NCI-H446 (cell line): Measurements from ENCODE around the gene RUFY4.
"Not testable (repeated sequence)": the region's sequence is repeated elsewhere in the genome, so short reads cannot be mapped to it uniquely, and the experiment has no call there.

Source experiments
- DNase-seq, 2 experiments: peaks; one replicate each; lab custom pipeline; 2025; lab: John Stamatoyannopoulos, UW

The RUFY4 gene

DNA sequence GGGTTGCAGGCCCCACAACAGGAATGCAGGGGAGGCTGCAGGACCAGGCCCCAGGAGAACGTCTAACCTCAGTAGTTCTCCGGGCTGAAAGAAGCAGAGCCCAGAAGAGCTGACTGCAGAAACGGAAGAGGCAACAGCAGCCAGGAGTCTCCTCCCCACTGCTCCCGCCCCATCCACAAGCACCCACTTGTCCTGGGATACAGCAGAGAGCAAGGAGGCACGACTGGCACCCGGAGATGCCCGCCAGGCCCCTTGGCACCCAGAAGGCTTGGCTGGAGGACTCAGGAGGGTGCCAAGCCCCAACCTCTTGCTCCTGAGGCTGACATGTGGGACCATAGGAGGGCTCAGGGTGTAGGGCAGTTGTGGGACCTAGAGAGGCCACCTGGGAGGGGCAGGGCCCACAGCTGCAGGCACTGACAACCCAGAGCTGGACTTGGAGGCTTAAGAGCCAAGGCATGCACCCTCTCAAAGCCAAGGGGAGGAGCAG, 37.2 kb upstream of the RUFY4 start:
- DNase-seq: no peak

DNA sequence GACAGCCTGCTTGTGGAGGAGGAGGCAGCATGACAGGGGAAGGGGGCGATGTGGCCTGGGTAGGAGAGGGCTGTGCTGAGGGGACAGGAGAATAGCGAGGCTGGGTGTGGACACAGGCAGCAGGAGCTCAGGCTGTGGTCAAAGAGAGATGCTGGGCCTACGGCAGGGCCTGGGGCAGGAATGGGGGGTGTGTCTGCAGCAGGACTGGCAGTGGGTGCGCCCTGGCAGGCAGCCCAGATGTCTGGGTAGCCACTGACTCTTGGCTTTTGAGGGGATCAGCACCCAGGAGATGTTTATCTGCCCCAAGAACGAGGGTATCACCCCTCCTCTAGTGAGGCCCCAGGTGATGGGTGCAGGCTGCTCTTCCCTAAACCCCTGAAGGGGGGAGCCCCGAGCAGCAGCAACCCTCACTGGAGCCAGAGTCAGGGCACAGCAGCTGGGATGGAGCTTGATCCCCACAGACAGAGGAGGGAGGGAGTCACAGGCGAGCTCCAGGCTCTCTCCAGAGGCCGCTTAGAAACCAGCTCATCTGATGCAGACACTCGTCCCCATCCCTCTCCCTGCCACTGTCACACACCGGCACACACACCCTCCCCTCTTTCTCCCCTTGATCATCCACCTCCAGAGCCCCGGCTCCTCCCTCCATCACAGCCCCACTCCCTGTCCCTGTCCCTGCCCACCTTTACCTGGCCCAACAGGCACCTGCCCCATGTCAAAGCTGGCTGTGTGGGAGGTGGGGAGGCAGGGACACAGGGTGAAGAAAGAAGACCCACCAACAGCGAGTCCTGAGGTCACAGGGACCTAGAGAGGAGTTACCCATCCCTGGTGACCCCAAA, 36.5 kb upstream of the RUFY4 start:
- no peak for DNase-seq

DNA sequence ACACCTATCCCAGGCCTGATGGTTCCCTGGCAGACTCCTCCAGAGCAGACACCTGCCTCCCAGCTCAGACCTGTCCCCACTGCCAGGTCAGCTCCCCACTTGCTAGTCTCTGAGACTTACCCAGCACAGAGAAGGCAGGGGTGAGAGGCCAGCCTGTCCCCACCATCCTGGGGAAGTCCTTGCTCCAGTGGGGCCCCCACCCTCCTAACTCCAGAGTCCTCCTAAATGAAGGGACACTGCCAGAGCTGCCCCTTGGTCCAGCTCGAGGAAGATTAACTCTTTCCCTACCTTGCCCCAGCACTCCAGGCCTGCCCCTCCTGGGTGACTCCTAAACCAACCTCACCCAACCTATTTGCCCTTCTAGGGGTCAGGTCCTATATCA, 35.9 kb upstream of the RUFY4 start:
- DNase-seq: no peak

DNA sequence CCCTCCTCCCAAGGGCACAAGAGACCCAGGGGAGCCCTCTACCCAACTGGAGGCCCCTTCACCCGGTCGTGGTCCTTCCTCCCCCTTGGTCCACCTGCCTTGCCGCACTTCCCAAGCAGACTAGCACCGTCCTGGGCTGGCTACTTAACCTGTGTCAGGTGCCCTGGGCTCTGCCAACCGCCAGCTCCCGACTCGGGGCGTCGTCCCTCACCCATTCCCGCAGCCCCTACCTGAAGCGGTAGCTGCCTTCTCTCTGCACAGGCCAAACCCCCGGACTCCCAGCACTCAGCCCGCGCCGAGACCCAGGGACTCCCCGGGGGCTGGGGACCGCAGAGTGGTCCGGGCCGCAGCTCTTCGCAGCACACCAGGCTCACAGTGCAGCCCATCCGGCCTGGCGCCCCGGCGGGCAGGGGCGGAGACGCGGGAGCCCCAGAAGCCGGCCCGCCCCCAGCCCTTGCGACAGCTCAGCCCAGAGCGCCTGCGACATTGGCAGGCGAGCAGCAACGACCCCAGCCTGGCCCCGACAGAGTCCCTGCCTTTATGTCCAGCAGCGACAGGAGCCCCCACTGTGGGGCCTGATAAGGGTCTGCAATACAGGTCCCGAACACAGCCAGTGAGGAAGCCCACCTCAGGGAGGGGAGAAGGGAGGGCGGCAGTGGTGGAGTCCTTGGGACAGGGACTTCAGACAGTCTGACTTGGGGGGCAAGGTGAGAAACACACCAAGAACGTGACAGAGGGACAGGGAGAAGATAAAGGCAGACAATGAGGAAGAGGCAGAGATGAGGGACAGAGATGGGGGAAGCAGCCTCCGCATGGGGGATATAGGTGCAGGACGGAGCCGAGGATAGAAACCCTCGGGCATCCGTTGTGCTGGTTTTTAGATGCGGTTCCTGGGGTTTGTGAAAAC, 35.2 kb upstream of the RUFY4 start:
- no peak for DNase-seq

DNA sequence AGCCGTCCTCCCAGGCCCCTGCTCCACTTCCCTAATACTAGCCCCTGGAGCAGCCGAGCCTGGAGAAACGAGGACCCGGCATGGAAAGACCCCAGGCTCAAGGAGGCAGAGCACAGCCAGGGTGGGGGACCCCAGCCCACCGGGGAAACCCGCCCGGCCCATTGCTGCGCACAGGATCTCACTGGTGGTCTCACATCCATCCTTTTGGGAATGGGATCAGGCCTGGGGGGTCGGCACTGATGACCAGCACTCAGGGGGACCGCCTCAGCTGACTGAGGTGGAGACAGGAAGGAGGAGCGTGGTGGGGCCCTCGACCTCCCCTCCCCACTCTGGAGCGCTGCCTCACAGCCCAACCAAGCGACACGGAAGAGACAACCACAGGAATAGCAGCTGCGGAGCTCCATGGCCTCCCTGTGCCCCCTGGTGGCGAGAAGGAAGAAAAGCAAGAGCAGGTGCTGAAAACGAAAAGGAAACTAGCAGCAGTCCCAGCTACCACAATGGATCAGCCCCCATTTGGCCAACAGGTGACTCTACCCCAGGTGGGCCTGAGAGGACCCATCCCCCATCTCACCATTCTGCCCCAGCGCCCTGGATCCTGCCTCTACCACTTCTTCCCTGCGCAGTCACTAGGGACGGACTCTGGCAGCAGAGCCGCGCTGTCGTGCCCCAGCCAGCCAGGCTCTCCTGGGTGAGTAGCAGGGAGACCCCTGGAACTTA, 34.4 kb upstream of the RUFY4 start:
- peak in 1 of 2 experiments; percentile 58 for DNase-seq

DNA sequence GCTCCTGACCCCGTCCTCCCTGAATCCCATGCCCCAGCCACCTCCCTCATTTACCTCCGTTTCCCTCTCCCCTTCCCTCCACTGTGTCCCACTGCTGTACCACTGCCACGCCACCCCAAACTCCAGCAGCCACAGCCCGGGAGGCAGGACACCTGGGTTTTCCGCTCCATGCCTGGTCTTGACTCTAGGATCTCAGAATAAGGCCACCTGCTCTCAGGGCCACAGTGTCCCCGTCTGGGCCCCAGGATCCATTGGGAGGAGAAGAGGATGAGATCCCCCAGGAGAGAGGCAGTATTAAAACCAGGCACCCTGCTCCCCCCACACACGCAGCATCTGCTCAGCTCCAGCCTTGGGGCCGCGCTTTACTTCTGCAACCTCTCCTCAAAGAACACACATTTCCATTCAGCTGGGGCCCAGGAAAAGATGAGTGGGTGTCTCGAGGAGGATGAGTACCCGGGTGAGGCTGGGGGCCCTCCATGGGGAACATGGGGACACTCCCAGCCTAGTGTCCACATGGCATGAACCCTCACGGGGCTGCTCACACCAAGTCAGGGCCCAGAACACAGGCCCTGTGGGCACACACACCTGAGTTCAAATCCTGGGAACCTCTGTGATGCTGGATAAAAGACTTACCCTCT, 33.5 kb upstream of the RUFY4 start:
- no peak for DNase-seq

DNA sequence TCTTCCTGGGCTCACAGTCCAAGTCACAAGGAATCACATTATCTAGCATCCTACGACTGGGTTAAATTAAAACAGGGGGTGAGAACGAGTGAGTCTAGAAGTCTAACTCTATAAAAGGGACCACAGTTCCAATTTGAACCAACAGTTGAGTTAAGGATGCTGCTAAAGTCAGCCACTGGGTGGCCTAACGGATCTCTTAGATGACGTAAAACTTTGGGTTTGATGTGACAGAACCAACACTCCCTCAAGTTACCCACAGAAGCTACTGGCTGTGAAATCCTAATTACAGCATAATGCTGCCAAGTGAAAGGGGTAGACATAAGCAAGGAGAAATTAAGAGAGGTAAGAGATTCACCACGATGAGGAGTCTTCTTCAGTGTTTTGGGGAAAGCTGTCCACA, 32.7 kb upstream of the RUFY4 start:
- no peak for DNase-seq

DNA sequence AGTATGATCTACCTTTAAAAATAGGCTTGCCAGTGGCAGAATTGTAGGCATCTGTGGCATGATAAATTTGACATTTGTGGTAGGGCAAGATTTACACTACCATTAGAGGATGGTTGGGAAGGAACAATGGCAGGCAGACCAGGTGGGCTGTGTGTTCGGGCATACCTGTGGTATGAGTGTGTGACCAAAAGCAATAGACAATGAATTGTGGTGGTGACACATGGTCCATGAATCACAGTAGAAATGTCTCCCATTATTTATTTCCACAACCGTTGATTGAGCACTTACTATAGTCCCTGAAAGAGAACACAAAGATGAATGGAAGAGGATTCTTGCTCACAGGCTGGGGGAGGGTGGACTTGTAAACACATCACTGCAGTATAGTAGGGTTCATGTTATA, 29.9 kb upstream of the RUFY4 start:
- DNase-seq: no peak

DNA sequence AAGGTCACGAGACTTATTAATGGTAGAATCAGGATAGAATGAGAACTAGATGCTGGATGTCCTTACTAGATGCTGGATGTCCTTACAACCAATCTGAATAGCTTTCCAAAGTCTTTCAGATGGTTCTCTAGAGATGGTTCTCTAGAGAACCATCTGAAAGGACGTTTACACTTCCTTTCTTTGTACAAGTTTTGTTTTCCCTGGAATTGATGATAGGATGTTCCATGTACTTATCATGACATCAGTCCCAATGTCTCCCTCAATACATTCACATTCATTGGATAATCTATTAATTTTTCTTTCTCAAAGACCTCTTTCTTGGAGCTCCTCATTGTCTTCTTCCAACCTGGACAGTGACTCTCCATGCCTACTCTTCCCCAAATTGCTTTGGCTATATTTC, 28.2 kb upstream of the RUFY4 start:
- DNase-seq: no peak

DNA sequence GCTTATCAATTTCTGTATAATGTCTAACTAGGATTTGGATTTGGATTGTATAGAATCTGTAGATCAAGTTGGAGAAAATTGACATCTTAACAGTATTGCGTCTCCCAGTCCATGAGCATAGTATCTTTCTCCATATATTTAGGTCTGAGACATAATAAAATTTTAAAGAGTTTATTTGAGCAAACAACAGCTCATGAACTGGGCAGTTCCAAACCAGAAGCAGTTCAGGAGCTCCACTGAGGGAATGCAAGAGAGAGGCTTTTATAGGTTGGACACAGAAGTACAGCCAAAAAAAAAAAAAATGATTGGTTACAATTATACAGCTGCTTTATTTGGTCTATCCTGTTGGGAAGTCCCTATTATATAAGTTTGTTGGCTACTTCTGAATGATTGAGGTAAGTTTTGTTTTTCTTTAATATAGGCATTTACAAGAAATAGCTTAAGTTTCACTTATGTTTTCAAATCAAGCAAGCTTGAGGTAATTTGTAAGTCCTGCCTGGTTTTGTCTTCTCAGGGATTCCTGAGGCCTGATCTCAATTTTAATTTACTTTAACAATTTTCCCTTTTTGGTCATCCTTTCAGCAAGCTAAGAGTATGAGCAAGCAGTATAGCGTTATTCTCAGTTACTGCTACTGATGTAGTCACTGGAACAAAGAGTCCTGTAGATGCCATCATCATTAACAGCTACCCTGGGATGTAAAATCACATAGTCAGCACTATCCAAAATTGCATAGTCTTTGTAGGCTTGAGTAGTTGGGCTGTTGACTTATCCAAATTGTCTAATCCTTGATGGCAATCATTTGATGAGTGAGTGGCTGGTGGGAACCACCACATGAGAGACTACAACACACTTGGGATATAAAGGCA, 27.5 kb upstream of the RUFY4 start:
- no peak for DNase-seq

DNA sequence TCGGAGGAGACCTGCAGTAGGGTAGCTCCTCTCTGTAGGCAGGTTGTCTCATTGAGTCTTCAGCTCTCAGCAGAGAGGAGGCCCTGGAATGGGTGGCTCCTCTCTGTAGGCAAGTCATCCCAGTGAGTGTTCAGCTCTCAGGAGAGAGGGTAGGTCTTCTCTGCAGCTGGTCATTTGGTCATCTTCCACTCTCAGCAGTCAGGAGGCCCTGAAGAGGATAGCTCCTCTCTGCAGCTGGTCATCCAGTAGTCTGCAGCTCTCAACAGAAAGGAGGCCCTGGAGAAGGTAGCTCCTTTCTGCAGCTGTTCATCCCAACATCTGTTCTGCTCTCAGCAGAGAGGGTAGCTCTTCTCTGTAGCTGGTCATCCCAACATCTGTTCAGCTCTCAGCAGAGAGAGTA, 26.0 kb upstream of the RUFY4 start:
- DNase-seq: no peak

DNA sequence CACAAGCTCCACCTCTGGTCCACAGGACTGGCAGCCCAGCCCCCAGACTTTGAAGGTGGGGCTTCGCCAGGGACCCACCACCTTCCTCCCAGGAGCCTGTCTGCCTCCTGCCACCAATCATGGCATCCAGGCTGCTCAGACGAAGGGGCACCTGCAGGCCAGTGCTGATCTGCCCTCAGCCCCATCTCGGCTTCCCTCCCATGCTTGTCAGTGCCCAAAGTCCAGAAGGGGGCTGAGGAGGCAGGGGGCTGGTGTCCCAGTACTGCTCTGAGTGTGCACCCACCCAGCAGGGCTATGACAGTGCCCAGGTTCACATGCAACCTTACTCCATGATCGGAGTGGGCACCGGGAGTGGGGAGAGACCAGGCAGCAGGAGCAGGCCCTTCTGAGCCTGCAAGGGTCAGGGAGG, 25.3 kb upstream of the RUFY4 start:
- DNase-seq: no peak

DNA sequence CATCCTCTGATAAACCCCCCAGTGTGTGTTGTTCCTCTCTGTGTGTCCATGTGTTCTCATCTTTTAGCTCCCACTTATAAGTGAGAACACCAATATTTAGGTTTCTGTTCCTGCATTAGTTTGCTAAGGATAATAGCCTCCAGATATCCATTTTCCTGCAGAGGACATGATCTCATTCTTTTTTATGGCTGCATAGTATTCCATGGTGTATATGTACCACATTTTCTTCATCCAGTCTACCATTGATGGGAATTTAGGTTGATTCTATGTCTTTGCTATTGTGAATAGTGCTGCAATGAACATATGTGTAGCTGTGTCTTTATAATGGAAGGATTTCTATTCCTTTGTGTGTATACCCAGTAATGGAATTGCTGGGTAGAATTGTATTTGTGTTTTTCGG, 24.5 kb upstream of the RUFY4 start:
- not testable (repeated sequence) for DNase-seq

DNA sequence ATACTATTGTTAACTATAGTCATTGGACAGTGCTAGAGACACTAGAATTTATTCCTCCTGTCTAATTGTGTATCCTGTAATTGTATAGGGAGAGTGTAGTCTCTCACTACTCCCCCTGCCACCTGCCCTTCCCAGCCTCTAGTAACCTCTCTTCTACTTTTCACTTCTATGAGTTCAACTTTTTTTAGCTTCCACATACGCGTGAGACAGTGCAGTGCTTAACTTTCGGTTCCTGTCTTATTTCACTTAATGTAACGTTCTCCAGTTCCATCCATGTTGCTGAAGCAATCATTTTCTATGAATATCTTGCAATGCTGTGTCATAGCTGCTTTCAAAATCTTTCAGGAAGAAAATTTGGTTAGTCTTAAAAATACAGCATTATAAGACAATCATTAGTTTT, 22.8 kb upstream of the RUFY4 start:
- DNase-seq: no peak

DNA sequence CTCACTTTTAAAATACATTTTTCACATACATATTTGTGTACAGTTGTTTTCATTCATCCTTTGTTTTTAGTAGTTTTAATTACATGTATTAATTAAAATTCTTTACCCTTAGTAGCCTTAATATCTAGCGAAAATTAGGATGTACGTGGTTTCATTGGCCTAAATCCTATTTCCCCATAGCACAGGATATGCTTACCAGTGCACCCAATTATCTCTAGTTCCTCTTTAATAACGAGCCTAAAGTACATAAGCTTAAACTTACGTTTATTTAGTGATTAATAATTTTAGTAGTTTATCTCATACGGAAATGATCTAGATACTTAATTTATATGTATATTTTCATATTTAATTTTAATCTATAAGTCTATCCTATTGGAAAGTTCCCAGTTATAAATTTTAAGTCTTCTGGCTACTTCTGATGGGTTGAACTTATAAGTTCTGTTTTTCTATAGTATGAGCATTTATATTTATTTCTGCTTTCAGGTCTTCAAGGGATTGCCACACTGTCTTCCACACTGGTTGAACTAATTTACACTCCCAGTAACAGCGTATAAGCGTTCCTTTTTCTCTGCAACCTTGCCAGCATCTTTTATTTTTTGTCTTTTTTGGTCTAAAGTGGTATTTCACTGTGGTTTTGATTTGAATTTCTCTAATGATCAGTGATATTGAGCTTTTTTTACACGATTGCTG, 21.4 kb upstream of the RUFY4 start:
- DNase-seq: no peak

DNA sequence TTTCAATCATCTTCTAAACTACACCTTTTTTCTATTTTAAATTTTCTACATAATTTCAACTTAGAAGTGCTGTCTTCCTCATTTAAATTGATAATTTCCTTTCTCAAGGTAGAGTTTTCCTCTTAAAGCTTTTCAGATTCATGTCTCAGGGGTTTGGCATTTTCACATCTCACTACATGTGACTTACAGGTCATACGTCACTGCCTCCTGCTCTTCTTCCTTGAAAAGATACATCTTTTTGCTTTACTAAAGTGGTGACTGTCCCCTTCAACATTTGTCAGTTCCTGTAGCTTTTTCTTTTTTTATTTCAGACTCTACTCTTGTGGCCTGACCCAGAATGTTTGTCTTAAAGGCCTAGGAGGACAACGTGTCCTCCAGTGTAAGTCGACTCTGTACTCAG, 17.1 kb upstream of the RUFY4 start:
- no peak for DNase-seq

DNA sequence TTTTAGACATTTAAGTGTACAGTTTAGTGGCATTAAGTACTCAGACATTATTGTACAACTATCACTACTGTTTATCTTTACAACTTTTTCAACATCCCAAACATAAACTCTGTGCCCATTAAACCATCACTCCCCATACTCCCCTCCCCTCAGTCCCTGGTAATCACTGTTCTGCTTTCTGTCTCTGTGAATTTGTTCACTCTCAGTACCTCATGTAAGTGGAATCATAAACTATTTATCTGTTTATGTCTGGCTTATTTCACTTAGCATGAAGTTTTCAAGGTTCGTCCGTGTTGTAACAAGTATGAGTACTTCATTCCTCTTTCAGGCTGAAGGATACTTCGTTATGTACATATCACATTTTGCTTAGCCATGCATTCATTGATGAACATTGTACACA, 9.8 kb upstream of the RUFY4 start:
- no peak for DNase-seq

DNA sequence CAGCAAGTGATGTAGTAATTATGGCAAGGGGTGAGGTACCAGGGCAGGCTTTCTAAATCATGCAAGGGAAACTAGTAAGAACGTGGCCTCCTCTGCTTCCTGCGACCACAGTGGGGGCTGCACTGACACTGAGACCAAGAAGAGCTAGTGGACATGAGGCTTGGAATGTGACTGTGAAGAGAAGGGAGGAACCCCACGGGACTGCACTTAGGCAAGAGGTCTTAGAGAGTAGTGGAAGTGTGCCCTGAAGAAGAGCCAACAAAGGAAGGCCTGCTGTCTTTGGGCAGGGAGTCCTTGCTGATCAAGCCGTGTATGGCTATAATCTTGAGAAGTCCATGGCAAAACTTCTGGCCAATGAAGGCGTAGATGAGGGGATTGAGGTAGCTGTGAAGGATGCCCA, 8.9 kb upstream of the RUFY4 start:
- no peak for DNase-seq

DNA sequence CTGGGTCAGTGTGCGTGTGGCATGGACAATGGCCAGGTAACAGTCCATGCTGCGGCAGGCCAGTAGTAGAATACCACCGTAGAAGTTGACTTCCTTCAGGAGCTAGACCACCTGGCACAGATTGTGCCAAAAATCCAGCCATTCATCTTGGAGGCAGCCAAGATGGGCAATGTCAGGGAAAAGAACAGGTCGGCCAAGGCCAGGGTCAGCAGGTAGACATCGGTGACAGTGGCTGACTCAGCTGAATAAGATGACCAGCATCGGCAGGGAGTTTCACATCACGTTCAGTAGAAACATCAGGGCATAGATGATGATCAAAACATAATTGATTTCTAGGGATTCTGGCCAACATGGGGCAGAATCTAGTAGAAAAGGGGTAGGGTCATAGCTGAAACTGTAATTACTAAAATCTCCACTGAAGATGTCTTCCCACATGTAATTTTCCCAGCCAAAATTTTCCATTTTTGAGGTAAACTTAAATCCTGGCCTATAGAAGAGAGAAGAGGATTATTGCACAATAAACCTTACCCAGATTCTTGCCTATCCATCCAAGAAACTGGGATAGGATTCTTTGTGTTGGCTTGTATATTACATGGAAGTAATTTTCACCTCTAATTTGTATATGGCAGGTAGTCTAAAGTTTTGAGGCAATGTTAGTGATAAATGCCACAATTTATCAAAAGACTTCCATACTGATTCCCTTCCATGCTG, 7.9 kb upstream of the RUFY4 start:
- DNase-seq: no peak

DNA sequence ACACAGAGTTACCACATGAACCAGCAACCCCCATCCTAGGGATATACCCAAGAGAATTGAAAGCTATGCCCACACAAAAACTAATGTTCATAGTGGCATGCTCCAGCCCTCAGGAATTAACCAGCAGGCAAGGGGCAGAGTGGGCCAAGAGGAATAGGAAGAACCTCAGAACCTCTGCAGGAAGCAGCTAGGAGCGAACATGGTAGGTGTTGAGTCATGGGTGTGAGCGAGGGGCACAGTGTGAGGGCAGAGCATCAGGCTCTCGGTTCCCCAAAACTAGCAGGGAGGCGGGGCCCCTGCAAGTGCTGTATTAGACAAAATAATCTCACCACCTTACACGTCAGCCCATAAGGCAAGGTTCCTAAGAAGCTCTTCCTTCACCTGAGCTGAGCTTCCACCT, 5.6 kb upstream of the RUFY4 start:
- no peak for DNase-seq
